ENCODE results near the gene NXPH4. TPM values are rescaled to one million over a fixed set of nuclear protein-coding genes. Genes with fewer than 3 reads are reported as not detected.
A peak's percentile ranks its signal among the peaks of the same experiment; 100 is the strongest.

The NXPH4 gene
- total RNA-seq, 2 experiments from 2014 or later, result 0.41 to 0.45 TPM

DNA sequence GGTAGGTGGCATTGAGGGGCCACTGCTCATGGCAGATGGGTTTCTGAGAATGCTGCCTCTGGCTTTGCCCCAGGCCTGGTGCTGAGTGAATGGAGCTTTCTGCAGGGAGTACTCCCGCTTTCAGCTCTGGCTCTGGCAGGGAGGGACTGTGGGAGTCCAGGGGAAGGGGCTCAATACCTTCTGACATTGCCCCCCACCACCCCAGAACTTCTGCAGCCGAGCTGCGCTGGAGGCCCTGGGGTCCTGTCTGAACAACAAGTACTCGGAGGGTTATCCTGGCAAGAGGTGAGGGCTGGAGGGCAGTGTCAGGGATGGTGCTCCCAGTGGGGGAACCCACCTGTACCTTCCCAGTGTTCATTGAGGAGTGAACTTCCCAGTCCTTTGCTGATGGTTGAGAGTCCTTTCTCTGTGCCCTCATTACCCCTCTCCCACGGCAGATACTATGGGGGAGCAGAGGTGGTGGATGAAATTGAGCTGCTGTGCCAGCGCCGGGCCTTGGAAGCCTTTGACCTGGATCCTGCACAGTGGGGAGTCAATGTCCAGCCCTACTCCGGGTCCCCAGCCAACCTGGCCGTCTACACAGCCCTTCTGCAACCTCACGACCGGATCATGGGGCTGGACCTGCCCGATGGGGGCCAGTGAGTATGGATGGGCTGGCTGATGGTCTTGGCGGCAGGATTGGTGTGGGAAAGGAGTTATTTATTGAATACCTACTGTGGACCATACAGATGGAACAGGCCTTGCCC lies 14.9 kb downstream of the NXPH4 start:
- peaks cover 61% of the 10 kb centered on the region for H3K4me1 Mint-ChIP-seq (ENCODE audit: low read depth)

DNA sequence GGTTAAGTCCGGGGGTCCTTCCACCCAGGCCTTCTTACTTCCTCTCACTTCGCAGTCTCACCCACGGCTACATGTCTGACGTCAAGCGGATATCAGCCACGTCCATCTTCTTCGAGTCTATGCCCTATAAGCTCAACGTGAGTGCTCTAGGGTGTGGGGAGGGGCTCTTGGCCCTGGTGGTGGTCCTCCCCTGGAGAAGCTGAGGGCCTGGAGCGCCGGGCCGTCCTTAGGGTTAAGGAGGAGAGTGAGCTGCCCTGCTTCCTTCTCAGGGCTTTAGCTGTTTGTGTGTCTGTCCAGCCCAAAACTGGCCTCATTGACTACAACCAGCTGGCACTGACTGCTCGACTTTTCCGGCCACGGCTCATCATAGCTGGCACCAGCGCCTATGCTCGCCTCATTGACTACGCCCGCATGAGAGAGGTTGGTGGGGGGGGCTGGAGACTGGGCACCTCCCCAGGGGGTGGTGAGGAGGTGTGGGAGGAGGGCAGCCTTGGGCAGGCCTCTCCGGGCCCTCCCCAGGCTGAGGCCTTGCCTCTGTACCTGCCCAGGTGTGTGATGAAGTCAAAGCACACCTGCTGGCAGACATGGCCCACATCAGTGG lies 15.7 kb downstream of the NXPH4 start:
- POLR2A ChIA-PET, result interaction anchor here (0.9 to 12.9 kb wide), 4 partner anchors 5 to 18 kb away, joined by 3 to 238 read pairs (median 124); partner anchors contain the start of genes NXPH4 and SHMT2
- H3K27ac Mint-ChIP-seq, result no peak overlapping the region
- H3K9me3 Mint-ChIP-seq, result no peaks in the 10 kb centered on the region
- ATAC-seq (no peak), DNase-seq (no peak)
- intact Hi-C loops (cut with micrococcal nuclease), result no loop called here
- CTCF ChIA-PET, result interaction anchor here (12.6 to 13.6 kb wide), 2 partner anchors 9 to 16 kb away, joined by 215 to 431 read pairs; partner anchors contain the start of gene NXPH4
- H3K36me3 Mint-ChIP-seq (ENCODE audit: low read depth), result peaks cover 59% of the 10 kb centered on the region
- H3K27me3 Mint-ChIP-seq, result peaks cover 9% of the 10 kb centered on the region
- no peak overlapping the region for H3K4me3 Mint-ChIP-seq
- TF ChIP-seq, protein P1, sequence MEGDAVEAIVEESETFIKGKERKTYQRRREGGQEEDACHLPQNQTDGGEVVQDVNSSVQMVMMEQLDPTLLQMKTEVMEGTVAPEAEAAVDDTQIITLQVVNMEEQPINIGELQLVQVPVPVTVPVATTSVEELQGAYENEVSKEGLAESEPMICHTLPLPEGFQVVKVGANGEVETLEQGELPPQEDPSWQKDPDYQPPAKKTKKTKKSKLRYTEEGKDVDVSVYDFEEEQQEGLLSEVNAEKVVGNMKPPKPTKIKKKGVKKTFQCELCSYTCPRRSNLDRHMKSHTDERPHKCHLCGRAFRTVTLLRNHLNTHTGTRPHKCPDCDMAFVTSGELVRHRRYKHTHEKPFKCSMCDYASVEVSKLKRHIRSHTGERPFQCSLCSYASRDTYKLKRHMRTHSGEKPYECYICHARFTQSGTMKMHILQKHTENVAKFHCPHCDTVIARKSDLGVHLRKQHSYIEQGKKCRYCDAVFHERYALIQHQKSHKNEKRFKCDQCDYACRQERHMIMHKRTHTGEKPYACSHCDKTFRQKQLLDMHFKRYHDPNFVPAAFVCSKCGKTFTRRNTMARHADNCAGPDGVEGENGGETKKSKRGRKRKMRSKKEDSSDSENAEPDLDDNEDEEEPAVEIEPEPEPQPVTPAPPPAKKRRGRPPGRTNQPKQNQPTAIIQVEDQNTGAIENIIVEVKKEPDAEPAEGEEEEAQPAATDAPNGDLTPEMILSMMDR (IDR thresholded peaks at IDR 0.05), result no peak
- peaks cover 60% of the 10 kb centered on the region for H3K4me1 Mint-ChIP-seq (ENCODE audit: low read depth)

More for the DNA sequence above, 14.9 kb downstream of the NXPH4 start:
- intact Hi-C loops (cut with micrococcal nuclease), result no loop called here
- H3K36me3 Mint-ChIP-seq (ENCODE audit: low read depth), result peaks cover 59% of the 10 kb centered on the region
- TF ChIP-seq, protein P1 (IDR thresholded peaks at IDR 0.05), result no peak
- CTCF ChIA-PET, result interaction anchor here (2.0 to 13.6 kb wide), 3 partner anchors 10 to 221 kb away, joined by 5 to 431 read pairs (median 215); partner anchors contain the start of gene NXPH4
- ATAC-seq (no peak), DNase-seq (no peak)
- no peaks in the 10 kb centered on the region for H3K9me3 Mint-ChIP-seq
- H3K4me3 Mint-ChIP-seq, result peak overlapping the region; percentile 100
- H3K27me3 Mint-ChIP-seq, result peaks cover 10% of the 10 kb centered on the region
- POLR2A ChIA-PET, result interaction anchor here (0.9 to 12.9 kb wide), 7 partner anchors 4 to 121 kb away, joined by 3 to 238 read pairs (median 10); partner anchors contain the start of genes NXPH4, SHMT2, STAC3 and STAT6
- H3K27ac Mint-ChIP-seq, result peak overlapping the region; percentile 99

DNA sequence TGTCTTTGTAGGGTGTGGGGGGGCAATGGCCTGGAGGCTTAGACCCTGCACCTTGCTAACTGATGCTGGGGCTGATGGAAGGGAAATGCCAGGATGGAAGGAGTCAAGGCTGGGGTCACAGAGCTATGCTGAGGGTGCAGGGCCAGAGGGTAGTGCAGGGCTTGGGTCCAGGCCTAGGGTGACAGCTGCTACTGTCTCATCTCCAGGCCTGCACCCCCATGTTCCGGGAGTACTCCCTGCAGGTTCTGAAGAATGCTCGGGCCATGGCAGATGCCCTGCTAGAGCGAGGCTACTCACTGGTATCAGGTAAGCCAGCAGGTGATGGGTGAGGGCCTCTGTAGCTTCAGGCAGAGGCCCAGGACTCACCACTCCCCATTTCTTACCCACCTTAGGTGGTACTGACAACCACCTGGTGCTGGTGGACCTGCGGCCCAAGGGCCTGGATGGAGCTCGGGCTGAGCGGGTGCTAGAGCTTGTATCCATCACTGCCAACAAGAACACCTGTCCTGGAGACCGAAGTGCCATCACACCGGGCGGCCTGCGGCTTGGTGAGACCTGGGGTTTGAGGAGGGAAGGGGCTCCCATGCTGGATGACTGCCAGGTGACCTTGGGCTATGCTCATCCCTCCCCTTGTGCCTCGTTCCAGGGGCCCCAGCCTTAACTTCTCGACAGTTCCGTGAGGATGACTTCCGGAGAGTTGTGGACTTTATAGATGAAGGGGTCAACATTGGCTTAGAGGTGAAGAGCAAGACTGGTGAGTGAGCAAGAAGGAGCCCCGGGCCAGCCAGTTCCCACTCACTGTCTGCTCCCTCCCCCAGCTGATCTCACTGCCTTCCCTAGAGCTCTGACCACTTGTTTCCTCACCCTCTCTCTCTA lies 17.0 kb downstream of the NXPH4 start:
- peaks cover 13% of the 10 kb centered on the region for H3K27me3 Mint-ChIP-seq
- H3K36me3 Mint-ChIP-seq (ENCODE audit: low read depth), result peaks cover 59% of the 10 kb centered on the region
- ATAC-seq (no peak), DNase-seq (no peak)
- H3K9me3 Mint-ChIP-seq, result no peaks in the 10 kb centered on the region
- ChIA-PET CTCF (interaction anchor here (0.6 to 13.6 kb wide), 3 partner anchors 7 to 22 kb away, joined by 3 to 431 read pairs (median 215); partner anchors contain the start of gene NXPH4), POLR2A (interaction anchor here (2.5 to 12.9 kb wide), 3 partner anchors 4 to 18 kb away, joined by 10 to 238 read pairs (median 238); partner anchors contain the start of genes NXPH4 and SHMT2)
- TF ChIP-seq, protein P1 (IDR thresholded peaks at IDR 0.05), result no peak
- intact Hi-C loops (cut with micrococcal nuclease), result no loop called here
- H3K4me1 Mint-ChIP-seq (ENCODE audit: low read depth), result peaks cover 61% of the 10 kb centered on the region
- no peak overlapping the region for H3K4me3 Mint-ChIP-seq
- H3K27ac Mint-ChIP-seq, result no peak overlapping the region

DNA sequence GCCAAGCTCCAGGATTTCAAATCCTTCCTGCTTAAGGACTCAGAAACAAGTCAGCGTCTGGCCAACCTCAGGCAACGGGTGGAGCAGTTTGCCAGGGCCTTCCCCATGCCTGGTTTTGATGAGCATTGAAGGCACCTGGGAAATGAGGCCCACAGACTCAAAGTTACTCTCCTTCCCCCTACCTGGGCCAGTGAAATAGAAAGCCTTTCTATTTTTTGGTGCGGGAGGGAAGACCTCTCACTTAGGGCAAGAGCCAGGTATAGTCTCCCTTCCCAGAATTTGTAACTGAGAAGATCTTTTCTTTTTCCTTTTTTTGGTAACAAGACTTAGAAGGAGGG lies 17.6 kb downstream of the NXPH4 start:
- no peak overlapping the region for H3K4me3 Mint-ChIP-seq
- CTCF ChIA-PET, result interaction anchor here (12.6 to 13.6 kb wide), 2 partner anchors 7 to 18 kb away, joined by 215 to 431 read pairs; partner anchors contain the start of gene NXPH4
- peaks cover 59% of the 10 kb centered on the region for H3K36me3 Mint-ChIP-seq (ENCODE audit: low read depth)
- H3K27ac Mint-ChIP-seq, result no peak overlapping the region
- H3K4me1 Mint-ChIP-seq (ENCODE audit: low read depth), result peaks cover 59% of the 10 kb centered on the region
- peaks cover 17% of the 10 kb centered on the region for H3K27me3 Mint-ChIP-seq
- TF ChIP-seq, protein P1 (IDR thresholded peaks at IDR 0.05), result no peak
- POLR2A ChIA-PET, result interaction anchor here (12.9 kb wide), 1 partner anchor 7 kb away, joined by 238 read pairs; the partner anchor contains the start of gene SHMT2
- no peaks in the 10 kb centered on the region for H3K9me3 Mint-ChIP-seq
- intact Hi-C loops (cut with micrococcal nuclease), result no loop called here
- DNase-seq (no peak), ATAC-seq (no peak)

All from activated CD8-positive, alpha-beta T cell treated with anti-CD3 and anti-CD28 coated beads for 36 hours (primary cell).